Panc1 (cell line): ENCODE measurements around the gene NLN. TPM values are rescaled to one million over a fixed set of nuclear protein-coding genes. Genes with fewer than 3 reads are reported as not detected.

Experiments
- ATAC-seq: fragments of 200-7000 bp; cut with Tn5 transposase; 2 replicates; pipeline ENCODE4 v1.9.1; 2020; ENCODE audit warnings: mild to moderate bottlenecking, moderate library complexity
- BruUV-seq: library from RNA; stranded (reverse); fragments of 400-500 nt; replicated peaks from 2 replicates; lab custom pipeline; 2021; lab: Mats Ljungman, UMichigan
- CTCF ChIA-PET: fragments of 300-600 bp; sonication (Branson Sonifier 250); formaldehyde crosslinking; loops from one replicate; lab custom pipeline; 2022; ENCODE audit warnings: antibody characterized with exemption; lab: Charles Lee
- POLR2A ChIA-PET: fragments of 300-600 bp; sonication (Branson Sonifier 250); formaldehyde crosslinking; loops from one replicate; lab custom pipeline; 2022; ENCODE audit warnings: antibody characterized with exemption; lab: Charles Lee
- DNase-seq: peaks from one replicate; pipeline ENCODE4 v3.0.0-alpha.2; 2010; ENCODE audit warnings: low read depth, low spot score
- H3K27ac ChIP-seq: 2 replicates; pipeline ENCODE4 v1.5.1; 2011; ENCODE audit warnings: mild to moderate bottlenecking, low read length, inconsistent platforms
- H3K27me3 ChIP-seq: fragments of 200-500 bp; sonication (Bioruptor generic); 2 replicates; pipeline ENCODE4 v1.6.0; 2014; ENCODE audit warnings: low read length, inconsistent platforms; ENCODE audit not compliant: control insufficient read depth, insufficient read depth
- H3K36me3 ChIP-seq: fragments of 200-500 bp; sonication (Bioruptor generic); 2 replicates; pipeline ENCODE4 v1.5.1; 2014; ENCODE audit warnings: inconsistent platforms, mild to moderate bottlenecking, low read length, moderate library complexity; ENCODE audit not compliant: control insufficient read depth, insufficient read depth
- H3K4me1 ChIP-seq: 2 replicates; pipeline ENCODE4 v1.5.1; 2011; ENCODE audit warnings: inconsistent platforms, mild to moderate bottlenecking, low read length, moderate library complexity; ENCODE audit not compliant: control insufficient read depth, insufficient read depth
- H3K4me3 ChIP-seq, 2 experiments: 2 replicates each; pipeline ENCODE4 v1.5.1; 2011 to 2012; ENCODE audit warnings: low read depth in 2 of 2, low read length in 2 of 2, mild to moderate bottlenecking in 2 of 2, inconsistent platforms in 1 of 2, moderate library complexity in 1 of 2
- H3K9me3 ChIP-seq: fragments of 200-500 bp; sonication (Bioruptor generic); 2 replicates; pipeline ENCODE4 v1.5.1; 2014; ENCODE audit warnings: low read depth, mild to moderate bottlenecking, inconsistent platforms, low read length, moderate library complexity; ENCODE audit not compliant: control insufficient read depth, insufficient read depth
- CTCF ChIP-seq: fragments of 450-650 bp; IDR thresholded peaks from 2 replicates; pipeline ENCODE4 v1.5.1; 2017; ENCODE audit warnings: mild to moderate bottlenecking
- POLR2AphosphoS5 ChIP-seq: IDR thresholded peaks from 2 replicates; pipeline ENCODE4 v1.6.1; 2012; ENCODE audit warnings: mild to moderate bottlenecking, low read depth, low read length, moderate library complexity
- REST ChIP-seq, 2 experiments: IDR thresholded peaks; 2 replicates each; pipeline ENCODE4 v1.6.1; 2011 to 2012; ENCODE audit warnings: low read depth in 2 of 2, control low read depth in 1 of 2, low read length in 1 of 2, mild to moderate bottlenecking in 1 of 2, moderate library complexity in 1 of 2; ENCODE audit not compliant: insufficient read depth in 1 of 2
- SIN3A ChIP-seq: IDR thresholded peaks from 2 replicates; pipeline ENCODE4 v1.6.1; 2012; ENCODE audit warnings: low read depth, mild to moderate bottlenecking, low read length, moderate library complexity, borderline replicate concordance; ENCODE audit not compliant: insufficient read depth
- TCF7L2 ChIP-seq: IDR thresholded peaks from 2 replicates; pipeline ENCODE4 v1.6.1; 2011; ENCODE audit warnings: mild to moderate bottlenecking, low read depth, low read length, inconsistent platforms
- in situ Hi-C: cut with HindIII; loops from 2 replicates; pipeline ENCODE4 v1.10.0; 2016; ENCODE audit warnings: low sequenced_read_pairs, low pct_unique_long_range_greater_than_20kb
- intact Hi-C: fragments of 100-400 bp; cut with micrococcal nuclease; formaldehyde crosslinking; loops from one replicate; pipeline ENCODE4 v1.10.0; 2022; ENCODE audit not compliant: unreplicated experiment
- total RNA-seq: library from RNA; stranded (reverse); gene quantifications from one replicate; pipeline ENCODE4 v1.2.1, GENCODE V29; 2021; ENCODE audit not compliant: unreplicated experiment

Gene NLN
- total RNA-seq, 1 experiment from 2014 or later, result 51.8 TPM

DNA sequence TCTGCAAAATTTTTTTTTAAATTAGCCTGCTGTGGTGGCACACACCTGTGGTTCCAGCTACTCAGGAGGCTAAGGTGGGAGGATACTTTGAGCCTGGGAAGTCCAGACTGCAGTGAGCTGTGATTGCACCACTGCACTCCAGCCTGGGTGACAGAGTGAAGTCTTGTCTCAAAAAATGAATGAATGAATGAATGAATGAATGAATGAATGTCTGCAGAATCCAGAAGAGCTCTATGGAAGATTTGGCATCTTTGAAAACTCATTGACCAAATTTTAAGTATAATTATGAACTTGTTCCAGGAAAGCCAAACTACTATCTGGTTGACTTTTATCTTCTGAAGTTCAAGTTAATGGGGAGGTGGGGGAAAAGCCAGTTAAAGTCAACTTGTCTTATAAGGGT is 110.1 kb downstream of the NLN start:
- no peaks in the 10 kb centered on the region for H3K9me3 ChIP-seq
- in situ Hi-C loops, result no loop called here
- TF ChIP-seq REST (IDR thresholded peaks at IDR 0.05; ENCODE audit: insufficient read depth in 1 of 2, low read depth in 2 of 2, low read length in 1 of 2) (no peak), CTCF (no peak), POLR2AphosphoS5 (no peak), SIN3A (no peak), TCF7L2 (no peak)
- no peaks in the 10 kb centered on the region for H3K4me1 ChIP-seq
- DNase-seq, result no peak
- H3K4me3 ChIP-seq, result no peak overlapping the region
- H3K36me3 ChIP-seq, result no peaks in the 10 kb centered on the region
- no TSS peak for BruUV-seq
- ChIA-PET POLR2A (interaction anchor here (0.6 to 0.7 kb wide), 2 partner anchors 16 to 92 kb away, joined by 9 to 13 read pairs; no protein-coding TSS in a partner anchor), CTCF (no interaction called here)
- no peak overlapping the region for H3K27ac ChIP-seq
- intact Hi-C loops, result no loop called here
- ATAC-seq, result no peak
- no peaks in the 10 kb centered on the region for H3K27me3 ChIP-seq

DNA sequence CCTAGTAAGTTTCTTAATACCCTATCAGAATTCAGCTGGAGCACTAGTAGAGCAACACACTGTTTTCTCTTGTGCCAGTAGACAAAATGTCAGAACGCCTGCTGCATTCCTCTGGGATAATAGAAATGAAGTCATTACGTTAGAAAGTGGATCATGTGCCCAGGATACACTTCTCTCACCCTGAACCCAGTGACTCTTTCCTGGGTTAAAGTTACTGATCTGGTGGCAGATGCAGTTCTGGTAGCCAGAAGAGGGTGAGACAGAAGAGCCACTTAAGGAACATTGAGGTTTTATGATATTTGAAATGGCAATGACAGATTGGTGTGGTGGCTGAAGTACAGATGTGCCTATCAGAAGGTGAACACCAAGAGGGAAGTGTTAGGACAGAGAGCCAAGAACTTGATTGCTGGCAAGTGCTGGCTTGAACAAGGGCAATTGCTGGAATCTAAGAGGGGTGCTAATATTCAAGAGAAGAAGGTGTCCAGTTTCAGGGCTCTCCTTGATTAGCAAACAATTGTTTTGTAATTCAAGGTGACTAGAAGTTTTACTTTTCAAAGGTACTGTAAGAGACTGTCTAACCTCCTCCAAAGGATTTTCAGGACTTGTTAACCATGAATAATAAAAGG is 110.7 kb downstream of the NLN start:
- H3K4me3 ChIP-seq, result no peak overlapping the region
- H3K27ac ChIP-seq, result no peak overlapping the region
- POLR2A ChIA-PET, result interaction anchor here (0.6 kb wide), 1 partner anchor 92 kb away, joined by 13 read pairs; no protein-coding TSS in a partner anchor
- H3K36me3 ChIP-seq, result no peaks in the 10 kb centered on the region
- DNase-seq (no peak), ATAC-seq (no peak)
- no peaks in the 10 kb centered on the region for H3K4me1 ChIP-seq
- no peaks in the 10 kb centered on the region for H3K9me3 ChIP-seq
- in situ Hi-C loops, result no loop called here
- BruUV-seq, result no TSS peak
- TF ChIP-seq SIN3A, result no peak
- no peak for TF ChIP-seq CTCF
- CTCF ChIA-PET, result no interaction called here
- intact Hi-C loops, result no loop called here
- H3K27me3 ChIP-seq, result no peaks in the 10 kb centered on the region
